GM12873 (cell line): ENCODE results near the gene LIPT2.

Source experiments
- CTCF ChIP-seq: IDR thresholded peaks from 2 replicates; pipeline ENCODE4 v1.5.1; 2012; ENCODE audit warnings: low read depth, mild to moderate bottlenecking, moderate library complexity, low read length, control low read depth; ENCODE audit not compliant: insufficient read depth; ENCODE audit errors: missing control alignments

The LIPT2 gene

GRCh38 chr11:74519710-74520109 lies 26.2 kb upstream of the LIPT2 start:
- TF ChIP-seq CTCF = no peak

DNA sequence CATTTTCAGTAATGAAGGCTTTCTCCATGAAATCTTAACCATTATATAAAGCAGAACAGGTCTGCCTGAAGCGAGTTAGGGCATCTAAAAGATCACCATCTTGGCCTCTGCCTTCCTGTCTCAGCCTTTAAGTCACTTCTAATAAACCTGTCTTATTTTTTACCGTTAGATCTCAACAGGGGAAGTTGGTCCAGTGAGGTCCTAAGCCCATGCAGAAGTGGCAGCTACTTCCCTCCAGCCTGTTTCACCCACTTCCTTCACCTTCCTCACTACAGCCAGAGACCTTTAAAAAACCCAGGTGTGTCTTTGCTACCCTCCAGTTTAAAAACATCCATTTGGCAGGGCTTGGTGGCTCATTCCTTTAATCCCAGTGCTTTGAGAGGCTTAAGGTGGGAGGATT lies 14.1 kb upstream of the LIPT2 start:
- TF ChIP-seq CTCF = no peak

GRCh38 chr11:74506823-74507222 lies 13.3 kb upstream of the LIPT2 start:
- TF ChIP-seq CTCF = no peak

DNA sequence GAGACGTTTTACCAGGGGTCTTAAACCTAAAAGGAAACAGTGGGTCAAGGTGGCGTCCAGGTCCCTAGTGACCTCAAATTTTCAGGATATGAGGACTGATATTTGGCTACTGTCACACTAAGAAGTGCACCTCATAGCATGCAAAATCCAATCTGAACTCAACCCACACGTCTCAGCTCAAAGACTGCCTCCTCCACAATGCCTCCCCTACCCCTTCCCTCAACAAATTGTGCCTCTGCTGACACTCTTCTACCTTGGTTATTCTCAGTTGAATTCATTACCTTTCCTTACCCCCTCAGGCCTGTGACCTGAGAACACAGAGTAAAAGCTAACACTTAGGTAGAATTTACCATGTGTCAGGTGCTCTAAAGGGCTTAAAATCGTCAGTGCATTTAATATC lies 12.4 kb upstream of the LIPT2 start:
- TF ChIP-seq CTCF = no peak

DNA sequence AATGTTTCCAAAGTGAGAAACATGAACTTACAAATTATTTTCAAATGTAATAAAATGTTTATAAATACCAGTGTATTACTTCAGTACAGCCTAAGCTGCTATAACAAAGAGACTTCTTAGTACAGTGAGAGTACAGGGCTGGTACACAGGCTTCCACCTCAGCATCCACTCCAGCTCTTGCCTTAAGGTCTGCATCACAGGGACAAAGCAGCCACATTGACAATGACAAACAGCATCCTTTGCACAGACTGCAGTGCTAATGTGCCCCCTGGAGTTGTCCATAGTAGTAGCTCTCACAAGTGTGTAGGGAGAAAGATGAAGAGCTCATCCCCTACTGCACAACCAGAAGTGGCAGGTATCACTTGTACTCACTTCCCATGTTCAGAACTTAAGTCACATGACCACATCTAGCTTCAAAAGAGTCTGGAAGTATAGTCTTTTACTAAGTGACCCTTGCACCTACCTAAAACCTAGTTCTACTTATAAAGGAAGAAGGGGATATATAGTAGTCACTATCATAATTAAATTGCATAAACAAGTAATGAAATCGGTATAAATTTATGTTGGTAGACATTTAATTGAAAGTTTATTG lies 10.7 kb upstream of the LIPT2 start:
- no peak for TF ChIP-seq CTCF

DNA sequence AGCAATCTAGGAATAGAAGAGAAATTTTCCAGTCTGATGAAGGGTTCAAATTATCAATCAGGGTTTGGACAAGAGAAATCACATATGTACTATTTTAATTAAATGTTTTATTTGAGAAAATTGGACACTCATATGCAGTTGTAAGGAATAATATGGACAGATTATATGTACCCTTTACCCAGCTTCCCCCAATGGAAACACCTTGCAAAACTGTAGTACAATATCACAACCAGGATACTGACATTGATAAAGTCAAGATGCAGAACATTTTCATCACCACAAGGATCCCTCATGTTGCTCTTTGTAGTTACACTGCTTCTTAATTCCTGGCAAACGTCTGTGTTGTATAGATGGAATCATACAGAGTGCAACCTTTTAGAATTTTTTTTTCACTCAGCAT lies 1.4 kb upstream of the LIPT2 start:
- TF ChIP-seq CTCF = no peak

- TF ChIP-seq CTCF = no peak
These were observed 487 bp upstream of the LIPT2 start for GRCh38 chr11:74493791-74494630.
